ENCODE data around the gene PCARE. TPM values are rescaled to one million over a fixed set of nuclear protein-coding genes. Genes with fewer than 3 reads are reported as not detected.
A peak's percentile ranks its signal among the peaks of the same experiment; 100 is the strongest.

Gene PCARE
- total RNA-seq, 4 donors from 2014 or later: 0.20 to 0.30 (median 0.21) TPM

GRCh38 chr2:29080886-29081743, 6.8 kb upstream of the PCARE start:
- H3K27me3 ChIP-seq: no peaks in the 10 kb centered on the region
- TF ChIP-seq, protein P1, sequence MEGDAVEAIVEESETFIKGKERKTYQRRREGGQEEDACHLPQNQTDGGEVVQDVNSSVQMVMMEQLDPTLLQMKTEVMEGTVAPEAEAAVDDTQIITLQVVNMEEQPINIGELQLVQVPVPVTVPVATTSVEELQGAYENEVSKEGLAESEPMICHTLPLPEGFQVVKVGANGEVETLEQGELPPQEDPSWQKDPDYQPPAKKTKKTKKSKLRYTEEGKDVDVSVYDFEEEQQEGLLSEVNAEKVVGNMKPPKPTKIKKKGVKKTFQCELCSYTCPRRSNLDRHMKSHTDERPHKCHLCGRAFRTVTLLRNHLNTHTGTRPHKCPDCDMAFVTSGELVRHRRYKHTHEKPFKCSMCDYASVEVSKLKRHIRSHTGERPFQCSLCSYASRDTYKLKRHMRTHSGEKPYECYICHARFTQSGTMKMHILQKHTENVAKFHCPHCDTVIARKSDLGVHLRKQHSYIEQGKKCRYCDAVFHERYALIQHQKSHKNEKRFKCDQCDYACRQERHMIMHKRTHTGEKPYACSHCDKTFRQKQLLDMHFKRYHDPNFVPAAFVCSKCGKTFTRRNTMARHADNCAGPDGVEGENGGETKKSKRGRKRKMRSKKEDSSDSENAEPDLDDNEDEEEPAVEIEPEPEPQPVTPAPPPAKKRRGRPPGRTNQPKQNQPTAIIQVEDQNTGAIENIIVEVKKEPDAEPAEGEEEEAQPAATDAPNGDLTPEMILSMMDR (IDR thresholded peaks at IDR 0.05): no peak
- peak in 1 of 2 donors; percentile 58 for TF ChIP-seq EP300 (IDR thresholded peaks at IDR 0.05)
- TF ChIP-seq POLR2A (IDR thresholded peaks at IDR 0.05): no peak
- no peak overlapping the region for H3K4me3 ChIP-seq
- 76 to 89% methylated on average over 10 to 11 of the region's 12 CpGs for WGBS, 2 donors
- no peak for DNase-seq (ENCODE audit: low spot score in 2 of 2)
- H3K9me3 ChIP-seq: peaks cover 0 to 14% (median 0%) of the 10 kb centered on the region in 4 donors
- H3K4me1 ChIP-seq: peaks cover 0 to 10% (median 2%) of the 10 kb centered on the region in 4 donors
- H3K36me3 ChIP-seq: peaks cover 0 to 16% (median 0%) of the 10 kb centered on the region in 3 donors
- H3K27ac ChIP-seq: peak overlapping the region in 3 of 4 donors; percentile 30 to 79 (median 65)

GRCh38 chr2:29079887-29080286, 5.6 kb upstream of the PCARE start:
- H3K4me3 ChIP-seq: no peak overlapping the region
- peaks cover 0 to 19% (median 6%) of the 10 kb centered on the region in 4 donors for H3K4me1 ChIP-seq
- DNase-seq (ENCODE audit: low spot score in 2 of 2): no peak
- H3K27me3 ChIP-seq: no peaks in the 10 kb centered on the region
- WGBS, 2 donors: 91 to 97% methylated on average over 7 of the region's 7 CpGs
- TF ChIP-seq POLR2A (IDR thresholded peaks at IDR 0.05): no peak
- TF ChIP-seq, protein P1 (IDR thresholded peaks at IDR 0.05): no peak
- no peak for TF ChIP-seq EP300 (IDR thresholded peaks at IDR 0.05)
- peaks cover 0 to 16% (median 0%) of the 10 kb centered on the region in 3 donors for H3K36me3 ChIP-seq
- H3K9me3 ChIP-seq: peaks cover 0 to 14% (median 0%) of the 10 kb centered on the region in 4 donors
- peak overlapping the region in 1 of 4 donors; percentile 19 for H3K27ac ChIP-seq

DNA sequence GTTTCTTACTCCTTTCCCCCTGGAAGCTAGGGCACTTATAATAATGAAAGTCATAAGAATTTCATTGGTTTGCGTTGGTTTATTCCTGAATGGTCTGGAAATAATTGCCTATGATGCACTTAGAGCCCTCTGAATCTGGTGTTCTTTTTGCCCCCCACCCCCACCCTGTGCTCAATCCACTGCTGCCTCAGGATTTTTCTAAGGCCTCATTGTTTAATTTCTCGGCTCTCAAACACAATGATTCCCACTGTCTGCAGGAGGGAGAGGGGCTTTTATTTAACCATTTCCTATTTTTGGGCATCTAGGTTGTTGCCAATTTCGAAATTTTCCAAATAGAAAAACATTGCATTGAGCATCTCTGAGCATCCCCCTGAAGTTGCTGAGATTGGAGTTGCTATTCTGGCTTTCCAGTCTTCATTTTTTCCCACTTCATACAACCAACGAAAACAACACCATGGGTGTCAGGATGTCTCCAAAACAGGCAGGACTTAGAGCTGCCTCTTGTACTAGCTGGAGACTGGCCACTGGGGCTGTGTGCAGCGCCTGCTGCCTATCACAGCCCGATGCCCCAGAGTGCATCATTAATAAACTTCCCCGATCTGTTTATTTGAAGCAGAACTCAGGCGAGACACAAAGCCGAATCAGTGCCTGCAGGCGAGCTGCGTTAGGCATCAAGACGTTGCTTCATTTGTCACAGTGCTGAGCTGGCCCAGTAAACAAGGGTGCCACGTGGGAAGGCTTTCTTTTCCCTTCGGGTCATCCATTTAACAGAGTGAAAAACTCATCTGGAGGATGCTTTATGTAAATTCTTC, 1.8 kb upstream of the PCARE start:
- peak overlapping the region; percentile 62 to 89 (median 78) for H3K27ac ChIP-seq
- peaks cover 0 to 27% (median 6%) of the 10 kb centered on the region in 4 donors for H3K4me1 ChIP-seq
- H3K9me3 ChIP-seq: peaks cover 0 to 14% (median 0%) of the 10 kb centered on the region in 4 donors
- WGBS, 2 donors: 36 to 40% methylated on average over 14 of the region's 14 CpGs
- H3K36me3 ChIP-seq: peaks cover 0 to 16% (median 0%) of the 10 kb centered on the region in 3 donors
- no peak for DNase-seq (ENCODE audit: low spot score in 2 of 2)
- peak overlapping the region in 1 of 4 donors; percentile 17 for H3K4me3 ChIP-seq
- peak in 1 of 2 donors; percentile 76 for TF ChIP-seq EP300 (IDR thresholded peaks at IDR 0.05)
- TF ChIP-seq, protein P1 (IDR thresholded peaks at IDR 0.05): no peak
- H3K27me3 ChIP-seq: no peaks in the 10 kb centered on the region

GRCh38 chr2:29073933-29074332, 390 bp downstream of the PCARE start:
- TF ChIP-seq POLR2A (IDR thresholded peaks at IDR 0.05): no peak
- no peak for TF ChIP-seq EP300 (IDR thresholded peaks at IDR 0.05)
- TF ChIP-seq, protein P1 (IDR thresholded peaks at IDR 0.05): no peak

More at GRCh38 chr2:29073933-29074332, 390 bp downstream of the PCARE start:
- no peak overlapping the region for H3K4me3 ChIP-seq
- peaks cover 0 to 25% (median 6%) of the 10 kb centered on the region in 4 donors for H3K4me1 ChIP-seq
- H3K36me3 ChIP-seq: no peaks in the 10 kb centered on the region
- no peaks in the 10 kb centered on the region for H3K27me3 ChIP-seq
- H3K27ac ChIP-seq: peak overlapping the region in 3 of 4 donors; percentile 2 to 89 (median 72)
- no peak for DNase-seq (ENCODE audit: low spot score in 2 of 2)
- 72 to 83% methylated on average over 4 of the region's 4 CpGs for WGBS, 2 donors
- no peaks in the 10 kb centered on the region for H3K9me3 ChIP-seq
